ENCODE measurements around the gene RPN2. TPM values are rescaled to one million over a fixed set of nuclear protein-coding genes. Genes with fewer than 3 reads are reported as not detected.

The RPN2 gene
- total RNA-seq, 1 experiment from 2014 or later: 234 TPM

DNA sequence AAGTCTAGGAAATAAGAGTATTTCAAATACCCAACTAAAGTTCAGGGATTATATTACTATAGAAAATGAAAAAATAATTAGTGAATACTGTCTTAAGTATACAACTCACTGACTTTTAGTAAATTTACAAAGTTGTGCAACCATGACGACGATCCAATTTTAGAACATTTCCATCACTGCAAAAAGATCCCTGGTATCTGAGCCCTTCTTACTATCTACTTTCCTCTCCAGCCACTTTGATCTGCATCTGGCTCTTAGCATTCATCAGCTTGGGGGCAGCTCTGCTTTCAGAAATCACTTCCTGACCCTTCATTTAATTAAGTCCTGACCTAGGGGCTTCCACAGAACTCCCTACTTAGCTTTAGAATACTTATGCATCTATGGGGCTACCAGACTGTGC is 45.2 kb upstream of the RPN2 start:
- H2BK120ac ChIP-seq (ENCODE audit: low read depth, low read length, poor library complexity, severe bottlenecking): no peak overlapping the region
- no peak overlapping the region for H3T11ph ChIP-seq (ENCODE audit: low read length)
- H4K8ac ChIP-seq (replicated peaks; ENCODE audit: insufficient read length, low read depth, low read length): no peak overlapping the region
- H3K14ac ChIP-seq (ENCODE audit: insufficient read depth, low read length): no peak overlapping the region
- no peak overlapping the region for H3K9ac ChIP-seq (ENCODE audit: extremely low read depth, insufficient read length, low read length)
- H2BK12ac ChIP-seq (ENCODE audit: insufficient read length, low read depth, low read length): no peak overlapping the region
- no peaks in the 10 kb centered on the region for H3K9me3 ChIP-seq (ENCODE audit: control insufficient read depth, low read depth, low read length)
- H3K18ac ChIP-seq (ENCODE audit: insufficient read length, low read depth, low read length): no peak overlapping the region
- peaks cover 9% of the 10 kb centered on the region for H3K27me3 Mint-ChIP-seq (ENCODE audit: low read depth)
- H3K4me2 ChIP-seq (ENCODE audit: insufficient read depth, insufficient read length, low read length): no peak overlapping the region
- no peak overlapping the region for H2BK15ac ChIP-seq (ENCODE audit: low read depth, low read length)
- no peak overlapping the region for H2AFZ ChIP-seq (ENCODE audit: low read length)
- H4K5ac ChIP-seq (ENCODE audit: insufficient read length, low read depth, low read length): no peak overlapping the region
- H3K27me3 ChIP-seq (ENCODE audit: insufficient read depth, low read length): no peaks in the 10 kb centered on the region
- H3K9me3 Mint-ChIP-seq: no peaks in the 10 kb centered on the region
- no peak overlapping the region for H3K23ac ChIP-seq (ENCODE audit: insufficient read length, low read depth, low read length)
- no peaks in the 10 kb centered on the region for H3K36me3 Mint-ChIP-seq (ENCODE audit: insufficient read depth in 1 of 3, low read depth in 3 of 3)
- H3K27ac ChIP-seq (ENCODE audit: insufficient read length, low read depth, low read length): no peak overlapping the region
- TF ChIP-seq, protein P1, sequence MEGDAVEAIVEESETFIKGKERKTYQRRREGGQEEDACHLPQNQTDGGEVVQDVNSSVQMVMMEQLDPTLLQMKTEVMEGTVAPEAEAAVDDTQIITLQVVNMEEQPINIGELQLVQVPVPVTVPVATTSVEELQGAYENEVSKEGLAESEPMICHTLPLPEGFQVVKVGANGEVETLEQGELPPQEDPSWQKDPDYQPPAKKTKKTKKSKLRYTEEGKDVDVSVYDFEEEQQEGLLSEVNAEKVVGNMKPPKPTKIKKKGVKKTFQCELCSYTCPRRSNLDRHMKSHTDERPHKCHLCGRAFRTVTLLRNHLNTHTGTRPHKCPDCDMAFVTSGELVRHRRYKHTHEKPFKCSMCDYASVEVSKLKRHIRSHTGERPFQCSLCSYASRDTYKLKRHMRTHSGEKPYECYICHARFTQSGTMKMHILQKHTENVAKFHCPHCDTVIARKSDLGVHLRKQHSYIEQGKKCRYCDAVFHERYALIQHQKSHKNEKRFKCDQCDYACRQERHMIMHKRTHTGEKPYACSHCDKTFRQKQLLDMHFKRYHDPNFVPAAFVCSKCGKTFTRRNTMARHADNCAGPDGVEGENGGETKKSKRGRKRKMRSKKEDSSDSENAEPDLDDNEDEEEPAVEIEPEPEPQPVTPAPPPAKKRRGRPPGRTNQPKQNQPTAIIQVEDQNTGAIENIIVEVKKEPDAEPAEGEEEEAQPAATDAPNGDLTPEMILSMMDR (conservative IDR thresholded peaks at IDR 0.05): no peak
- H4K20me1 ChIP-seq (ENCODE audit: control insufficient read depth, insufficient read depth, insufficient read length): no peaks in the 10 kb centered on the region
- DNase-seq: no peak
- WGBS (ENCODE audit: extremely low coverage, insufficient read length, low lambda C conversion rate): no CpG with 5 or more reads among the region's 2 CpGs
- no peak overlapping the region for H2BK5ac ChIP-seq (ENCODE audit: insufficient read length, low read length)
- H3K23me2 ChIP-seq (ENCODE audit: insufficient read length, low read depth, low read length, poor library complexity, severe bottlenecking): no peaks in the 10 kb centered on the region
- H4K91ac ChIP-seq (ENCODE audit: insufficient read length, low read depth, low read length): no peak overlapping the region
- no peak overlapping the region for H3K27ac Mint-ChIP-seq
- no peaks in the 10 kb centered on the region for H3K4me1 ChIP-seq (ENCODE audit: insufficient read depth, low read length)
- no peaks in the 10 kb centered on the region for H3K79me1 ChIP-seq (ENCODE audit: insufficient read depth, low read depth, low read length, poor library complexity, severe bottlenecking)
- no peaks in the 10 kb centered on the region for H3K4me1 Mint-ChIP-seq
- H3K4ac ChIP-seq (ENCODE audit: low read depth, low read length): no peak overlapping the region
- H3K79me2 ChIP-seq (ENCODE audit: insufficient read depth, low read length): no peaks in the 10 kb centered on the region
- H2AK5ac ChIP-seq (ENCODE audit: insufficient read length, low read length): no peak overlapping the region
- no peak overlapping the region for H3K4me3 Mint-ChIP-seq
- H2BK20ac ChIP-seq (ENCODE audit: low read depth, low read length, poor library complexity, severe bottlenecking): no peak overlapping the region
- no peak overlapping the region for H3K56ac ChIP-seq (ENCODE audit: insufficient read length, low read depth, low read length)
